ENCODE measurements around the gene TMBIM4. TPM values are rescaled to one million over a fixed set of nuclear protein-coding genes. Genes with fewer than 3 reads are reported as not detected.

Gene TMBIM4
- total RNA-seq, 2 donors from 2014 or later = 114 to 161 TPM

GRCh38 chr12:66203820-66204219 is 34.0 kb upstream of the TMBIM4 start:
- DNase-seq (ENCODE audit: low spot score) (no peak), ATAC-seq (ENCODE audit: insufficient number of reproducible peaks, low FRiP score, low read depth) (no peak)

GRCh38 chr12:66199831-66200509 is 30.2 kb upstream of the TMBIM4 start:
- no peaks in the 10 kb centered on the region for H3K9me3 ChIP-seq
- H3K36me3 ChIP-seq = no peaks in the 10 kb centered on the region
- no peaks in the 10 kb centered on the region for H3K27me3 ChIP-seq (replicated peaks; ENCODE audit: insufficient read depth)
- no peak overlapping the region for H3K27ac ChIP-seq
- DNase-seq (ENCODE audit: low spot score) (no peak), ATAC-seq (ENCODE audit: insufficient number of reproducible peaks, low FRiP score, low read depth) (no peak)
- H3K4me3 ChIP-seq = no peak overlapping the region
- no peak for TF ChIP-seq CTCF (IDR thresholded peaks at IDR 0.05)
- H3K4me1 ChIP-seq (ENCODE audit: control insufficient read depth in 1 of 2, low read depth in 2 of 2) = peaks cover 26 to 28% of the 10 kb centered on the region in 2 donors

More at GRCh38 chr12:66203820-66204219, 34.0 kb upstream of the TMBIM4 start:
- Histone ChIP-seq H3K4me1 (ENCODE audit: control insufficient read depth in 1 of 2, low read depth in 2 of 2) (peaks cover 5 to 8% of the 10 kb centered on the region in 2 donors), H3K27ac (no peak overlapping the region), H3K4me3 (no peak overlapping the region), H3K36me3 (no peaks in the 10 kb centered on the region), H3K27me3 (replicated peaks; ENCODE audit: insufficient read depth) (no peaks in the 10 kb centered on the region), H3K9me3 (no peaks in the 10 kb centered on the region)
- TF ChIP-seq CTCF (IDR thresholded peaks at IDR 0.05) = no peak

GRCh38 chr12:66199141-66199540 is 29.3 kb upstream of the TMBIM4 start:
- Histone ChIP-seq H3K4me1 (ENCODE audit: control insufficient read depth in 1 of 2, low read depth in 2 of 2) (peaks cover 26 to 28% of the 10 kb centered on the region in 2 donors), H3K27me3 (replicated peaks; ENCODE audit: insufficient read depth) (no peaks in the 10 kb centered on the region), H3K36me3 (no peaks in the 10 kb centered on the region), H3K9me3 (no peaks in the 10 kb centered on the region), H3K4me3 (no peak overlapping the region), H3K27ac (no peak overlapping the region)
- ATAC-seq (ENCODE audit: insufficient number of reproducible peaks, low FRiP score, low read depth) (no peak), DNase-seq (ENCODE audit: low spot score) (no peak)
- TF ChIP-seq CTCF (IDR thresholded peaks at IDR 0.05) = no peak

GRCh38 chr12:66197495-66197921 is 27.7 kb upstream of the TMBIM4 start:
- Histone ChIP-seq H3K36me3 (no peaks in the 10 kb centered on the region), H3K27me3 (replicated peaks; ENCODE audit: insufficient read depth) (no peaks in the 10 kb centered on the region), H3K4me3 (no peak overlapping the region), H3K9me3 (no peaks in the 10 kb centered on the region), H3K4me1 (ENCODE audit: control insufficient read depth in 1 of 2, low read depth in 2 of 2) (peaks cover 26 to 28% of the 10 kb centered on the region in 2 donors), H3K27ac (peak overlapping the region; percentile 16 to 20)
- ATAC-seq (ENCODE audit: insufficient number of reproducible peaks, low FRiP score, low read depth) (no peak), DNase-seq (ENCODE audit: low spot score) (no peak)
- TF ChIP-seq CTCF (IDR thresholded peaks at IDR 0.05) = no peak

GRCh38 chr12:66196806-66197205 is 27.0 kb upstream of the TMBIM4 start:
- no peak for TF ChIP-seq CTCF (IDR thresholded peaks at IDR 0.05)
- Histone ChIP-seq H3K4me1 (ENCODE audit: control insufficient read depth in 1 of 2, low read depth in 2 of 2) (peaks cover 26 to 28% of the 10 kb centered on the region in 2 donors), H3K9me3 (no peaks in the 10 kb centered on the region), H3K36me3 (no peaks in the 10 kb centered on the region), H3K4me3 (no peak overlapping the region), H3K27me3 (replicated peaks; ENCODE audit: insufficient read depth) (no peaks in the 10 kb centered on the region), H3K27ac (peak overlapping the region in 1 of 2 donors; percentile 20)
- ATAC-seq (ENCODE audit: insufficient number of reproducible peaks, low FRiP score, low read depth) = no peak
- no peak for DNase-seq (ENCODE audit: low spot score)
